Measurements from ENCODE around the gene RALGAPB.

GRCh38 chr20:38590676-38591473 lies 118.2 kb downstream of the RALGAPB start:
- TF ChIP-seq CTCF (conservative IDR thresholded peaks at IDR 0.05; ENCODE audit: low read depth in 2 of 2) (no peak), EZH2 (IDR thresholded peaks at IDR 0.05; ENCODE audit: low read depth, unreplicated experiment) (no peak), JUNB (IDR thresholded peaks at IDR 0.05; ENCODE audit: unreplicated experiment) (no peak), EZH2phosphoT487 (IDR thresholded peaks at IDR 0.05; ENCODE audit: unreplicated experiment) (no peak), STAT1 (IDR thresholded peaks at IDR 0.05; ENCODE audit: unreplicated experiment) (no peak), CREB1 (CRISPR knock-in tag; IDR thresholded peaks at IDR 0.05; ENCODE audit: low read depth) (no peak), ZNF331 (CRISPR knock-in tag; IDR thresholded peaks at IDR 0.05; ENCODE audit: low read depth) (no peak)

Measured in GM23338 (cell line).